Measurements from ENCODE around the gene CADM2.

GRCh38 chr3:84925571-84925970 is 33.2 kb upstream of the CADM2 start:
- TF ChIP-seq ZNF16 (tag by site-specific recombination; IDR thresholded peaks at IDR 0.05; ENCODE audit: low read depth) (no peak), ZNF792 (tag by site-specific recombination; IDR thresholded peaks at IDR 0.05) (no peak), ZNF112 (tag by site-specific recombination; IDR thresholded peaks at IDR 0.05) (no peak), PRDM4 (tag by site-specific recombination; IDR thresholded peaks at IDR 0.05) (no peak), PATZ1 (tag by site-specific recombination; IDR thresholded peaks at IDR 0.05) (no peak), SCRT2 (tag by site-specific recombination; IDR thresholded peaks at IDR 0.05) (no peak), HOXD13 (CRISPR knock-in tag; IDR thresholded peaks at IDR 0.05; ENCODE audit: borderline replicate concordance) (no peak), CTCF (tag by site-specific recombination; IDR thresholded peaks at IDR 0.05) (no peak), ZNF707 (tag by site-specific recombination; IDR thresholded peaks at IDR 0.05) (no peak), REPIN1 (tag by site-specific recombination; IDR thresholded peaks at IDR 0.05; ENCODE audit: low read depth) (no peak), OVOL3 (tag by site-specific recombination; IDR thresholded peaks at IDR 0.05) (no peak), REST (tag by site-specific recombination; IDR thresholded peaks at IDR 0.05) (no peak), ZNF513 (tag by site-specific recombination; IDR thresholded peaks at IDR 0.05) (no peak)
